ENCODE measurements around the gene NLRP9. TPM values are rescaled to one million over a fixed set of nuclear protein-coding genes. Genes with fewer than 3 reads are reported as not detected.

NLRP9 gene
- total RNA-seq, 4 donors from 2014 or later = not detected

GRCh38 chr19:55680339-55681130, 57.7 kb downstream of the NLRP9 start:
- in situ Hi-C loops (cut with MboI; ENCODE audit: low pct_ligation_motif_present in 1 of 4, low pct_unique_long_range_greater_than_20kb in 1 of 4, low sequenced_read_pairs in 3 of 4) = no loop called here

GRCh38 chr19:55679343-55680257, 58.6 kb downstream of the NLRP9 start:
- intact Hi-C loops (cut with DNase I; ENCODE audit: low total_unique reads) = no loop called here
- H3K27ac ChIP-seq = peak overlapping the region in 1 of 4 donors; percentile 95
- peaks cover 19 to 75% (median 48%) of the 10 kb centered on the region in 4 donors for H3K4me1 ChIP-seq
- peaks cover 0 to 12% (median 6%) of the 10 kb centered on the region in 4 donors for H3K36me3 ChIP-seq
- TF ChIP-seq POLR2AphosphoS5 (IDR thresholded peaks at IDR 0.05) = no peak
- no peak for TF ChIP-seq POLR2A (IDR thresholded peaks at IDR 0.05)
- TF ChIP-seq, protein P1, sequence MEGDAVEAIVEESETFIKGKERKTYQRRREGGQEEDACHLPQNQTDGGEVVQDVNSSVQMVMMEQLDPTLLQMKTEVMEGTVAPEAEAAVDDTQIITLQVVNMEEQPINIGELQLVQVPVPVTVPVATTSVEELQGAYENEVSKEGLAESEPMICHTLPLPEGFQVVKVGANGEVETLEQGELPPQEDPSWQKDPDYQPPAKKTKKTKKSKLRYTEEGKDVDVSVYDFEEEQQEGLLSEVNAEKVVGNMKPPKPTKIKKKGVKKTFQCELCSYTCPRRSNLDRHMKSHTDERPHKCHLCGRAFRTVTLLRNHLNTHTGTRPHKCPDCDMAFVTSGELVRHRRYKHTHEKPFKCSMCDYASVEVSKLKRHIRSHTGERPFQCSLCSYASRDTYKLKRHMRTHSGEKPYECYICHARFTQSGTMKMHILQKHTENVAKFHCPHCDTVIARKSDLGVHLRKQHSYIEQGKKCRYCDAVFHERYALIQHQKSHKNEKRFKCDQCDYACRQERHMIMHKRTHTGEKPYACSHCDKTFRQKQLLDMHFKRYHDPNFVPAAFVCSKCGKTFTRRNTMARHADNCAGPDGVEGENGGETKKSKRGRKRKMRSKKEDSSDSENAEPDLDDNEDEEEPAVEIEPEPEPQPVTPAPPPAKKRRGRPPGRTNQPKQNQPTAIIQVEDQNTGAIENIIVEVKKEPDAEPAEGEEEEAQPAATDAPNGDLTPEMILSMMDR (IDR thresholded peaks at IDR 0.05) = no peak
- TF ChIP-seq EP300 (IDR thresholded peaks at IDR 0.05; ENCODE audit: low read depth) = no peak
- no peak overlapping the region for H3K4me3 ChIP-seq
- DNase-seq = no peak
- in situ Hi-C loops (cut with MboI; ENCODE audit: low pct_ligation_motif_present in 1 of 4, low pct_unique_long_range_greater_than_20kb in 1 of 4, low sequenced_read_pairs in 3 of 4) = no loop called here
- 84% methylated on average over 24 of the region's 24 CpGs; no CpG with 5 or more reads in 1 of the 2 donors for WGBS, 2 donors (ENCODE audit: low coverage in 1 of 2)
- H3K27me3 ChIP-seq = no peaks in the 10 kb centered on the region
- H3K9me3 ChIP-seq = no peaks in the 10 kb centered on the region

More at GRCh38 chr19:55680339-55681130, 57.7 kb downstream of the NLRP9 start:
- Histone ChIP-seq H3K27ac (no peak overlapping the region), H3K27me3 (no peaks in the 10 kb centered on the region), H3K36me3 (peaks cover 0 to 18% (median 8%) of the 10 kb centered on the region in 4 donors), H3K4me1 (peaks cover 26 to 83% (median 55%) of the 10 kb centered on the region in 4 donors), H3K4me3 (no peak overlapping the region), H3K9me3 (no peaks in the 10 kb centered on the region)
- TF ChIP-seq POLR2AphosphoS5 (IDR thresholded peaks at IDR 0.05) (no peak), EP300 (IDR thresholded peaks at IDR 0.05; ENCODE audit: low read depth) (no peak), POLR2A (IDR thresholded peaks at IDR 0.05) (no peak)
- TF ChIP-seq, protein P1 (IDR thresholded peaks at IDR 0.05) = no peak
- DNase-seq = no peak
- WGBS, 2 donors (ENCODE audit: low coverage in 1 of 2) = 92% methylated on average over 20 of the region's 20 CpGs; no CpG with 5 or more reads in 1 of the 2 donors
- intact Hi-C loops (cut with DNase I; ENCODE audit: low total_unique reads) = no loop called here

- TF ChIP-seq POLR2A (IDR thresholded peaks at IDR 0.05) (no peak), POLR2AphosphoS5 (IDR thresholded peaks at IDR 0.05) (no peak)
- TF ChIP-seq, protein P1 (IDR thresholded peaks at IDR 0.05) = no peak
- H3K4me1 ChIP-seq = peaks cover 22 to 75% (median 44%) of the 10 kb centered on the region in 4 donors
- H3K4me3 ChIP-seq = peak overlapping the region in 1 of 4 donors; percentile 65
- peaks cover 0 to 12% (median 6%) of the 10 kb centered on the region in 4 donors for H3K36me3 ChIP-seq
- no peaks in the 10 kb centered on the region for H3K27me3 ChIP-seq
- in situ Hi-C loops (cut with MboI; ENCODE audit: low pct_ligation_motif_present in 1 of 4, low pct_unique_long_range_greater_than_20kb in 1 of 4, low sequenced_read_pairs in 3 of 4) = no loop called here
- peak overlapping the region; percentile 59 to 99 (median 95) for H3K27ac ChIP-seq
- intact Hi-C loops (cut with DNase I; ENCODE audit: low total_unique reads) = no loop called here
- 83% methylated on average over 21 of the region's 21 CpGs; no CpG with 5 or more reads in 1 of the 2 donors for WGBS, 2 donors (ENCODE audit: low coverage in 1 of 2)
- peak; percentile 70 for DNase-seq
- H3K9me3 ChIP-seq = no peaks in the 10 kb centered on the region
Measured at GRCh38 chr19:55678121-55678671, 60.0 kb downstream of the NLRP9 start.

Measured in transverse colon (tissue), 4 donors.